Mesodermal cell (in vitro differentiated cells): Measurements from ENCODE around the gene TMEM120B.

Experiments
- H3K27ac ChIP-seq: 2 replicates; pipeline ENCODE4 v1.7.0; 2013; ENCODE audit warnings: mild to moderate bottlenecking, low read depth, low read length, moderate library complexity; ENCODE audit not compliant: severe bottlenecking
- H3K36me3 ChIP-seq: 2 replicates; pipeline ENCODE4 v1.7.1; 2013; ENCODE audit warnings: mild to moderate bottlenecking, low read length, moderate library complexity; ENCODE audit not compliant: control insufficient read depth, insufficient read depth
- H3K4me1 ChIP-seq: one replicate; pipeline ENCODE4 v1.7.1; 2013; ENCODE audit warnings: mild to moderate bottlenecking, low read length; ENCODE audit not compliant: insufficient read depth, control insufficient read depth, poor library complexity, severe bottlenecking
- H3K4me3 ChIP-seq: 2 replicates; pipeline ENCODE4 v1.7.0; 2013; ENCODE audit warnings: low read length, control low read depth, mild to moderate bottlenecking; ENCODE audit not compliant: insufficient read depth, poor library complexity, severe bottlenecking; ENCODE audit errors: extremely low read depth
- H3K9me3 ChIP-seq: 2 replicates; pipeline ENCODE4 v1.7.1; 2013; ENCODE audit warnings: mild to moderate bottlenecking, low read length, moderate library complexity; ENCODE audit not compliant: control insufficient read depth
- WGBS, 2 experiments: methylation state at CpG; one replicate each; pipeline ENCODE4 v1.1.5; 2013; ENCODE audit warnings: missing lambda C conversion rate in 2 of 2; ENCODE audit not compliant: insufficient coverage in 2 of 2; 5-methylcytosine and 5-hydroxymethylcytosine counted together

Gene TMEM120B

GRCh38 chr12:121793440-121793837, 80.9 kb downstream of the TMEM120B start, which contains the start of gene RHOF:
RHOF (minus strand) TSS chr12:121793688; CDS start chr12:121793633, 55 bp downstream.
- Histone ChIP-seq H3K4me1 (peaks cover 60% of the 10 kb centered on the region), H3K36me3 (peaks cover 13% of the 10 kb centered on the region), H3K9me3 (no peaks in the 10 kb centered on the region), H3K4me3 (peak within 1 kb of the TSS; percentile 58), H3K27ac (peak within 1 kb of the TSS; percentile 80)
- 0 to 1% methylated on average over 33 of the region's 36 CpGs for WGBS, 2 experiments

DNA sequence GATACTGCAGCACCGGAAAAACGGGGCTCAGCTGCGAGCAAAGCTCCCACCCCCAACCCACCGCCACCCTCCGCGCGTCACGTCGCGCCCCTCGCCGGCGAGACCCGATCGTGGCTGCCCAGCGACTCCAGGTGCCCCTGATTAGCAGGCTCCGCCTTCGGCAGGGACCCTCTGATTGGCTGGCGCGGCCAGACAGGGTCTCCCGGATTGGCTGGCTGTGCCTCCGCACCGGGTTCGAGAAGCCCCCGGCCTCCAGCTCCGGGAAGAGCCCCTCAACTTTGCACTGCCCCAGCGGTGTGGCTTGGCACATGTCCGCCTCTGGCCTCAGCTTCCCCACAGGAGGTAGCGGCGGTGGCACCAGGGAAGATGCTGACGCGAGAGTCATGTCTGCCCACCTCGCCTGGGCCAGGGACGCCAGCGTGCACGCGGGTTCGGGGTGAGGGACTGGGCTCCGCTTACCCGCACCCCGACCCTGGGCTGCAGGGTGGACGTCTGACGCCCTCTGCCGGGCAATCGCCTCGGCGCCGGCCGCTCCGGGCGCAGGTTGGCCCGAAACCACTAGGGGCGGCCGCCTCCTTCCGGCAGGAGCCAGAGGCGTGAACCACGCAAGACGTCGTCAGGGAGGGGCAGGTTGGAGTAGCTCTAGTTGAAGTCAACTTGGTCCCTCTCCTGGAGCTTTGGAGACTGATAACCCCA, 81.4 kb downstream of the TMEM120B start:
- Histone ChIP-seq H3K27ac (peak overlapping the region; percentile 80), H3K9me3 (no peaks in the 10 kb centered on the region), H3K4me1 (peaks cover 66% of the 10 kb centered on the region), H3K4me3 (peak overlapping the region; percentile 58), H3K36me3 (peaks cover 19% of the 10 kb centered on the region)
- 0% methylated on average over 40 to 52 of the region's 59 CpGs for WGBS, 2 experiments

GRCh38 chr12:121794534-121795033, 82.0 kb downstream of the TMEM120B start:
- peak overlapping the region; percentile 80 for H3K27ac ChIP-seq
- 7 to 18% methylated on average over 9 to 12 of the region's 13 CpGs for WGBS, 2 experiments
- peak overlapping the region; percentile 58 for H3K4me3 ChIP-seq

DNA sequence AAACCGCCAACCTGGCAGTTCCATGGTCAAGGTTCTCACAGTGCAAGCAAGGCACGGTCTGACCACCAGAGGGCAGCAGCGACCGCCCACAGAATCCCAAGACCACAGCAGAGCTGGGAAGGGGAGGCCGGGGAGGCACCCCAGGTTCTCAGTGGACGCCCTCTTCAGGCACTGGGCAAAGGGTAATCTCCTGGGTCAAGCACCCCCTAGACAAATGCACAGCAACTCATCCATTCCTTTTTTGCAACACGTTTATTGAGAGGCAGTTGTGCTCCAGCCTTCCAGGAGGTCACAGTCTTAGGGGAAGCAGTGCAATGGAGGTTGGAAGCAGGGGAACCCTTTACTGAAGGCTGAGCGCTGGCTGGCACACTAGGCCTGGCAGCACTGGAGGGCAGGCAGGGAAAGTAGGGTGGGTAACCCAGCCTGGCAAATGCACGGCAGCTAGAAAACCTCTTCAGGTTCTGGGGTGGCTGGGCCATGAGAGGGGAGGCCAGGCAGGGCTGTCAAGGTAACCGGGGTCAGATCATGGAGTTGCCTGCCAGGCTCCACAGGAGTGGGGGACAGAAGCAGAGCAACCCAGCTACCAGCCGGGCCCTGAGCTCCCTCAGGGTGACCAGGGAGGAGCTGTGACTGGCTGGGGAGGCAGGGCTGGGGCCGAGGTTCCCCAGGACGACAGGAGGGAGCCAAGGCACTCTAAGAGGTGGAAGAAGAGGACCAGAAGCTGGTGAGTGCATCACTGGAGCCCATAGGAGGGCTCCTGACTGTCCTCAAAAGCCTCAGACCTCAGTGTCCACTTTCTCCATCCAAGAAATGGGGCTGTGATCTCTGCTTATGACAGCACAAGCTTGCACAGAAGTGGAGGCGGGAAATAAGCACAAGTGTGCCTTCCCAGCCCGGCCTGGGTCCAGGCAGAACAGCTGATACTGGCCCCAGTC, 82.7 kb downstream of the TMEM120B start:
- 44 to 51% methylated on average over 13 to 15 of the region's 15 CpGs for WGBS, 2 experiments
- peak overlapping the region; percentile 80 for H3K27ac ChIP-seq
- H3K36me3 ChIP-seq = peaks cover 19% of the 10 kb centered on the region
- peak overlapping the region; percentile 58 for H3K4me3 ChIP-seq
- no peaks in the 10 kb centered on the region for H3K9me3 ChIP-seq
- peaks cover 58% of the 10 kb centered on the region for H3K4me1 ChIP-seq

More at GRCh38 chr12:121794534-121795033, 82.0 kb downstream of the TMEM120B start:
- H3K9me3 ChIP-seq = no peaks in the 10 kb centered on the region
- H3K4me1 ChIP-seq = peaks cover 65% of the 10 kb centered on the region
- peaks cover 19% of the 10 kb centered on the region for H3K36me3 ChIP-seq

DNA sequence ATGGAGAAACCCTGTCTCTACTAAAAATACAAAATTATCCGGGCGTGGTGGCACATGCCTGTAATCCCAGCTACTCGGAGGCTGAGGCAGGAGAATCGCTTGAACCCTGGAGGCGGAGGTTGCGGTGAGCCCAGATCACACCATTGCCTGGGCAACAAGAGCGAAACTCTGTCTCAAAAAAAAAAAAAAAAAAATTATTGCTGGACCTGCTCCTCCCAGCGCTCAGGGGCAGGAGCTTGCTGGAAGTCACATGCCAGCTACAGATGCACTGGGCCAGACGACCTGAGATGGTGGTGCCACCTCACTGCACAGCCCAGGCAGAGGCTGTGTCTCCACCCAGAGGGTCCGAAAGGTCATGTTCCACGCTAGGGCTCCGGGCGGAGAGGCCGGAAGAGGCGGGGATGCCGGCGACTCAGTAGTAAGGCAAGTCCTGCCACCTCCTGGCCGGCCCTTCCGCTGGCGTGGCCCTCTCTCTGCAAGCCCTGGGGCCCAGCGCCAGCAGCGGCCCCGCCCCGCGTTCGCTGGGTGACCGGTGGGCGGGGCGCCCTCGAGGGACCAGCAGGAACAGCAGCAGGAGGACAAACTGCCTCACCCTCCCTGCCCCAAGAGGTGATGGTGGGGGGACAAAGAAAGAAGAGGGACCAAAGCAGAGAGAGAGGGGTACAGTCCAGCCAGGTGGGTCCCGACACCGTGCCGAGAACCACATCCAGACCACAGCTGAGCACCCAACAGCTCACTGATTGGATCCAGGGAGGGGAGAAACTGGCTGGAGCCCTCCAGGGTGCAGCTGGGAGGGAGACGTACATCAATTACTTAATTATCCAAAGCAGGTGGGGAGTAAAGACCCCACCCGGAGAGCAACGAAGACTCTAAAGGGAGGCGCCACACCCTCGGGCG, 84.6 kb downstream of the TMEM120B start:
- H3K4me1 ChIP-seq = peaks cover 49% of the 10 kb centered on the region
- H3K36me3 ChIP-seq = peaks cover 19% of the 10 kb centered on the region
- 30 to 39% methylated on average over 31 to 35 of the region's 39 CpGs for WGBS, 2 experiments
- H3K4me3 ChIP-seq = no peak overlapping the region
- H3K27ac ChIP-seq = peak overlapping the region; percentile 29
- H3K9me3 ChIP-seq = no peaks in the 10 kb centered on the region

- Histone ChIP-seq H3K9me3 (no peaks in the 10 kb centered on the region), H3K36me3 (peaks cover 19% of the 10 kb centered on the region), H3K4me3 (peak overlapping the region; percentile 51), H3K4me1 (peaks cover 43% of the 10 kb centered on the region), H3K27ac (peak overlapping the region; percentile 67)
- WGBS, 2 experiments = 25 to 39% methylated on average over 11 to 13 of the region's 19 CpGs
Observed at GRCh38 chr12:121797937-121798786, 85.6 kb downstream of the TMEM120B start.

DNA sequence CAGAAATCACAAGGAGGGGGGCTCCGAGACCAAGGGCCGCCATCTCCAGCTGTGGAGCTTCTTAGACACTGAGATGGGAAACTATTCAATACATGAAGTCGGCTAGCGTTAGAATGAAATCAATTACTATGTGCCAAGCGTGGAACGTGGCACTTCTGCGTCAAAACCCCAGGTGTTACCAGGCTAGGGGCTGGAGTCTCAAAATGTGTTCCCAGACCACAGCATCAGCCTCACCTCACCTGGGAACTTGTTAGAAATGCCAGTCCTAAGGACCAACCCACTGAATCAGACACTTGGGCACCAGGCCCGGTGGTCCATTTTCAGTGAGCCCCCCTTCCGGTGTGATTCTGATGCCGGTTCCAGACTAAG, 86.2 kb downstream of the TMEM120B start:
- Histone ChIP-seq H3K27ac (peak overlapping the region; percentile 67), H3K4me3 (peak overlapping the region; percentile 51), H3K9me3 (no peaks in the 10 kb centered on the region), H3K36me3 (peaks cover 19% of the 10 kb centered on the region), H3K4me1 (peaks cover 43% of the 10 kb centered on the region)
- WGBS, 2 experiments = 42 to 49% methylated on average over 10 of the region's 10 CpGs

- 24 to 31% methylated on average over 11 to 12 of the region's 30 CpGs for WGBS, 2 experiments
- Histone ChIP-seq H3K4me1 (peaks cover 43% of the 10 kb centered on the region), H3K9me3 (no peaks in the 10 kb centered on the region), H3K27ac (peak overlapping the region; percentile 99), H3K36me3 (peaks cover 19% of the 10 kb centered on the region), H3K4me3 (peak overlapping the region; percentile 51)
Observed at GRCh38 chr12:121799156-121799841, 86.7 kb downstream of the TMEM120B start.
